Neural cell (in vitro differentiated cells): Measurements from ENCODE around the gene DOCK10. TPM values are rescaled to one million over a fixed set of nuclear protein-coding genes. Genes with fewer than 3 reads are reported as not detected.

ENCODE experiments used
- H2AFZ ChIP-seq: fragments of 200-600, 300-800 bp; sonication (generic), shearing (Covaris generic); 2 replicates; pipeline ENCODE4 v1.6.0; 2014; ENCODE audit warnings: low read depth, mild to moderate bottlenecking, antibody characterized with exemption, low read length, moderate library complexity
- H3F3A ChIP-seq: fragments of 200-600 bp; shearing (Covaris generic); 2 replicates; pipeline ENCODE4 v1.6.1; 2016; ENCODE audit warnings: mild to moderate bottlenecking, moderate library complexity, mixed read lengths, antibody characterized with exemption, low read length; ENCODE audit not compliant: insufficient read depth, poor library complexity, severe bottlenecking
- H3K27ac ChIP-seq: fragments of 200-600, 300-800 bp; sonication (generic), shearing (Covaris generic); 2 replicates; pipeline ENCODE4 v1.5.1; 2014; ENCODE audit warnings: mild to moderate bottlenecking, low read length, moderate library complexity
- H3K27me3 ChIP-seq: fragments of 300-800, 200-600 bp; sonication (generic), shearing (Covaris generic); 2 replicates; pipeline ENCODE4 v1.6.0; 2014; ENCODE audit warnings: mild to moderate bottlenecking, low read depth, low read length, moderate library complexity; ENCODE audit not compliant: insufficient read depth
- H3K36me3 ChIP-seq: fragments of 300-800, 200-600 bp; sonication (generic), shearing (Covaris generic); 2 replicates; pipeline ENCODE4 v1.5.1; 2014; ENCODE audit warnings: mild to moderate bottlenecking, antibody characterized with exemption, low read length, moderate library complexity; ENCODE audit not compliant: insufficient read depth
- H3K4me2 ChIP-seq: fragments of 300-800, 200-600 bp; sonication (generic), shearing (Covaris generic); 2 replicates; pipeline ENCODE4 v1.6.0; 2014; ENCODE audit warnings: mild to moderate bottlenecking, low read length
- H3K4me3 ChIP-seq: fragments of 300-800, 200-600 bp; sonication (generic), shearing (Covaris generic); 2 replicates; pipeline ENCODE4 v1.5.1; 2014; ENCODE audit warnings: mild to moderate bottlenecking, low read length, moderate library complexity
- H3K79me2 ChIP-seq: fragments of 200-600 bp; shearing (Covaris generic); replicated peaks from 2 replicates; pipeline ENCODE4 v1.6.0; 2014; ENCODE audit warnings: mild to moderate bottlenecking, low read length, moderate library complexity; ENCODE audit not compliant: insufficient read depth
- H3K9ac ChIP-seq: fragments of 300-800, 200-600 bp; sonication (generic), shearing (Covaris generic); 2 replicates; pipeline ENCODE4 v1.6.1; 2016; ENCODE audit warnings: mild to moderate bottlenecking, low read length, mixed read lengths
- H3K9me2 ChIP-seq: fragments of 200-600 bp; shearing (Covaris generic); 2 replicates; pipeline ENCODE4 v1.6.1; 2016; ENCODE audit warnings: mild to moderate bottlenecking, low read length, mixed read lengths; ENCODE audit not compliant: insufficient read depth
- H3K9me3 ChIP-seq: fragments of 200-600, 300-800 bp; sonication (generic), shearing (Covaris generic); 2 replicates; pipeline ENCODE4 v1.6.1; 2016; ENCODE audit warnings: mild to moderate bottlenecking, mixed run types, low read length, moderate library complexity, mixed read lengths
- H4K20me1 ChIP-seq: fragments of 200-600 bp; shearing (Covaris generic); 2 replicates; pipeline ENCODE4 v1.6.1; 2016; ENCODE audit warnings: mild to moderate bottlenecking, mixed run types; ENCODE audit not compliant: insufficient read depth
- EZH2 ChIP-seq: fragments of 200-600, 300-800 bp; shearing (Covaris generic), sonication (generic); IDR thresholded peaks from 2 replicates; pipeline ENCODE4 v1.6.1; 2014; ENCODE audit warnings: antibody characterized with exemption, low read length, borderline replicate concordance, mild to moderate bottlenecking; ENCODE audit not compliant: insufficient read depth, poor library complexity, severe bottlenecking
- MXI1 ChIP-seq: fragments of 450-650 bp; conservative IDR thresholded peaks from 2 replicates; pipeline ENCODE4 v1.6.1; 2014; ENCODE audit warnings: antibody characterized with exemption, mild to moderate bottlenecking; ENCODE audit not compliant: poor library complexity, severe bottlenecking
- POLR2AphosphoS5 ChIP-seq: IDR thresholded peaks from 2 replicates; pipeline ENCODE4 v1.6.1; 2012
- RAD21 ChIP-seq: fragments of 450-650 bp; conservative IDR thresholded peaks from 2 replicates; pipeline ENCODE4 v1.6.1; 2014; ENCODE audit warnings: antibody characterized with exemption, mild to moderate bottlenecking, moderate library complexity
- TAF1 ChIP-seq: IDR thresholded peaks from 2 replicates; pipeline ENCODE4 v1.6.1; 2012; ENCODE audit warnings: low read depth
- polyA plus RNA-seq: library from polyadenylated mRNA; depleted of rRNA; stranded (reverse); fragments of >200 nt; gene quantifications from 2 replicates; pipeline ENCODE4 v1.2.3, GENCODE V29; 2014
- TF ChIP-seq, protein P1 (sequence below): fragments of 450-650 bp; IDR thresholded peaks from 2 replicates; pipeline ENCODE4 v1.5.1; 2014; ENCODE audit warnings: antibody characterized with exemption, mild to moderate bottlenecking, moderate library complexity; ENCODE audit not compliant: poor library complexity, severe bottlenecking
- TF ChIP-seq, protein P2 (sequence below): IDR thresholded peaks from 2 replicates; pipeline ENCODE4 v1.6.1; 2012; ENCODE audit warnings: borderline replicate concordance

DOCK10 gene
- polyA plus RNA-seq, 1 donor from 2014 or later: 0.37 TPM

GRCh38 chr2:224929512-224929911 is 112.8 kb downstream of the DOCK10 start:
- no peak overlapping the region for H2AFZ ChIP-seq
- no peaks in the 10 kb centered on the region for H3K79me2 ChIP-seq
- H4K20me1 ChIP-seq: no peaks in the 10 kb centered on the region
- TF ChIP-seq, protein P1, sequence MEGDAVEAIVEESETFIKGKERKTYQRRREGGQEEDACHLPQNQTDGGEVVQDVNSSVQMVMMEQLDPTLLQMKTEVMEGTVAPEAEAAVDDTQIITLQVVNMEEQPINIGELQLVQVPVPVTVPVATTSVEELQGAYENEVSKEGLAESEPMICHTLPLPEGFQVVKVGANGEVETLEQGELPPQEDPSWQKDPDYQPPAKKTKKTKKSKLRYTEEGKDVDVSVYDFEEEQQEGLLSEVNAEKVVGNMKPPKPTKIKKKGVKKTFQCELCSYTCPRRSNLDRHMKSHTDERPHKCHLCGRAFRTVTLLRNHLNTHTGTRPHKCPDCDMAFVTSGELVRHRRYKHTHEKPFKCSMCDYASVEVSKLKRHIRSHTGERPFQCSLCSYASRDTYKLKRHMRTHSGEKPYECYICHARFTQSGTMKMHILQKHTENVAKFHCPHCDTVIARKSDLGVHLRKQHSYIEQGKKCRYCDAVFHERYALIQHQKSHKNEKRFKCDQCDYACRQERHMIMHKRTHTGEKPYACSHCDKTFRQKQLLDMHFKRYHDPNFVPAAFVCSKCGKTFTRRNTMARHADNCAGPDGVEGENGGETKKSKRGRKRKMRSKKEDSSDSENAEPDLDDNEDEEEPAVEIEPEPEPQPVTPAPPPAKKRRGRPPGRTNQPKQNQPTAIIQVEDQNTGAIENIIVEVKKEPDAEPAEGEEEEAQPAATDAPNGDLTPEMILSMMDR: no peak
- TF ChIP-seq MXI1: no peak
- no peaks in the 10 kb centered on the region for H3K36me3 ChIP-seq
- no peaks in the 10 kb centered on the region for H3F3A ChIP-seq
- no peak overlapping the region for H3K9ac ChIP-seq
- no peak overlapping the region for H3K4me3 ChIP-seq
- H3K9me2 ChIP-seq: no peaks in the 10 kb centered on the region
- H3K4me2 ChIP-seq: no peak overlapping the region
- no peaks in the 10 kb centered on the region for H3K27me3 ChIP-seq
- H3K9me3 ChIP-seq: no peaks in the 10 kb centered on the region
- H3K27ac ChIP-seq: no peak overlapping the region

GRCh38 chr2:224927646-224928173 is 114.6 kb downstream of the DOCK10 start:
- Histone ChIP-seq H3K9me3 (no peaks in the 10 kb centered on the region), H3K27ac (no peak overlapping the region), H3F3A (no peaks in the 10 kb centered on the region), H3K9ac (no peak overlapping the region), H3K27me3 (no peaks in the 10 kb centered on the region), H3K36me3 (no peaks in the 10 kb centered on the region), H4K20me1 (no peaks in the 10 kb centered on the region), H3K79me2 (no peaks in the 10 kb centered on the region), H3K4me2 (no peak overlapping the region), H3K4me3 (no peak overlapping the region), H2AFZ (no peak overlapping the region), H3K9me2 (no peaks in the 10 kb centered on the region)
- TF ChIP-seq RAD21 (no peak), EZH2 (no peak), MXI1 (no peak), POLR2AphosphoS5 (no peak), TAF1 (no peak)
- TF ChIP-seq, protein P1: no peak
- TF ChIP-seq, protein P2, sequence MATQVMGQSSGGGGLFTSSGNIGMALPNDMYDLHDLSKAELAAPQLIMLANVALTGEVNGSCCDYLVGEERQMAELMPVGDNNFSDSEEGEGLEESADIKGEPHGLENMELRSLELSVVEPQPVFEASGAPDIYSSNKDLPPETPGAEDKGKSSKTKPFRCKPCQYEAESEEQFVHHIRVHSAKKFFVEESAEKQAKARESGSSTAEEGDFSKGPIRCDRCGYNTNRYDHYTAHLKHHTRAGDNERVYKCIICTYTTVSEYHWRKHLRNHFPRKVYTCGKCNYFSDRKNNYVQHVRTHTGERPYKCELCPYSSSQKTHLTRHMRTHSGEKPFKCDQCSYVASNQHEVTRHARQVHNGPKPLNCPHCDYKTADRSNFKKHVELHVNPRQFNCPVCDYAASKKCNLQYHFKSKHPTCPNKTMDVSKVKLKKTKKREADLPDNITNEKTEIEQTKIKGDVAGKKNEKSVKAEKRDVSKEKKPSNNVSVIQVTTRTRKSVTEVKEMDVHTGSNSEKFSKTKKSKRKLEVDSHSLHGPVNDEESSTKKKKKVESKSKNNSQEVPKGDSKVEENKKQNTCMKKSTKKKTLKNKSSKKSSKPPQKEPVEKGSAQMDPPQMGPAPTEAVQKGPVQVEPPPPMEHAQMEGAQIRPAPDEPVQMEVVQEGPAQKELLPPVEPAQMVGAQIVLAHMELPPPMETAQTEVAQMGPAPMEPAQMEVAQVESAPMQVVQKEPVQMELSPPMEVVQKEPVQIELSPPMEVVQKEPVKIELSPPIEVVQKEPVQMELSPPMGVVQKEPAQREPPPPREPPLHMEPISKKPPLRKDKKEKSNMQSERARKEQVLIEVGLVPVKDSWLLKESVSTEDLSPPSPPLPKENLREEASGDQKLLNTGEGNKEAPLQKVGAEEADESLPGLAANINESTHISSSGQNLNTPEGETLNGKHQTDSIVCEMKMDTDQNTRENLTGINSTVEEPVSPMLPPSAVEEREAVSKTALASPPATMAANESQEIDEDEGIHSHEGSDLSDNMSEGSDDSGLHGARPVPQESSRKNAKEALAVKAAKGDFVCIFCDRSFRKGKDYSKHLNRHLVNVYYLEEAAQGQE: no peak
